ENCODE measurements around the gene METTL16. TPM values are rescaled to one million over a fixed set of nuclear protein-coding genes. Genes with fewer than 3 reads are reported as not detected.
"Not testable (repeated sequence)": the region's sequence is repeated elsewhere in the genome, so short reads cannot be mapped to it uniquely, and the experiment has no call there.

The METTL16 gene
- total RNA-seq, 4 donors from 2014 or later: 30.4 to 48.9 (median 44.7) TPM

DNA sequence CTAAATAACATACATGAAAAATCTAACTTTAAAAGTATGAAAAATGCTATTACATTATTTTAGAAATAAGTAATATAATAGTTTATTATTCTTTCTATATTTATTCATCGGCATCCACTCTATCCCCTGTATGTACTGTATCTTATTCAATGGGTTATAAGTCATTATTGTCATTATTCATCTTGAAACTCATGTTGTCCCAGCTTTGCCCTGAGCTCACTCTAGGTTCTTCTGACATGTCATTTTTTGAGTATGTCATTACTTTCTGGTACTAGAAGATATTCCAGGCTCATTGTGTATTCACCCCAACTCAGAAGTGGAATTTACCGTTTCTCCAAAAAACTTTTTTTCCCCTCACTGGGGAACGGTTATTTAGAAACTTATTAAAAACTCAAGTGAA is 57.8 kb downstream of the METTL16 start:
- H3K27me3 ChIP-seq: no peaks in the 10 kb centered on the region
- H3K4me1 ChIP-seq: no peaks in the 10 kb centered on the region
- no peak overlapping the region for H3K27ac ChIP-seq
- TF ChIP-seq POLR2A (IDR thresholded peaks at IDR 0.05): no peak
- TF ChIP-seq, protein P1, sequence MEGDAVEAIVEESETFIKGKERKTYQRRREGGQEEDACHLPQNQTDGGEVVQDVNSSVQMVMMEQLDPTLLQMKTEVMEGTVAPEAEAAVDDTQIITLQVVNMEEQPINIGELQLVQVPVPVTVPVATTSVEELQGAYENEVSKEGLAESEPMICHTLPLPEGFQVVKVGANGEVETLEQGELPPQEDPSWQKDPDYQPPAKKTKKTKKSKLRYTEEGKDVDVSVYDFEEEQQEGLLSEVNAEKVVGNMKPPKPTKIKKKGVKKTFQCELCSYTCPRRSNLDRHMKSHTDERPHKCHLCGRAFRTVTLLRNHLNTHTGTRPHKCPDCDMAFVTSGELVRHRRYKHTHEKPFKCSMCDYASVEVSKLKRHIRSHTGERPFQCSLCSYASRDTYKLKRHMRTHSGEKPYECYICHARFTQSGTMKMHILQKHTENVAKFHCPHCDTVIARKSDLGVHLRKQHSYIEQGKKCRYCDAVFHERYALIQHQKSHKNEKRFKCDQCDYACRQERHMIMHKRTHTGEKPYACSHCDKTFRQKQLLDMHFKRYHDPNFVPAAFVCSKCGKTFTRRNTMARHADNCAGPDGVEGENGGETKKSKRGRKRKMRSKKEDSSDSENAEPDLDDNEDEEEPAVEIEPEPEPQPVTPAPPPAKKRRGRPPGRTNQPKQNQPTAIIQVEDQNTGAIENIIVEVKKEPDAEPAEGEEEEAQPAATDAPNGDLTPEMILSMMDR (IDR thresholded peaks at IDR 0.05): no peak
- 88 to 95% methylated on average over 3 of the region's 3 CpGs for WGBS, 2 donors
- intact Hi-C loops (cut with DNase I): no loop called here
- no peak overlapping the region for H3K4me3 ChIP-seq (replicated peaks in 1 of 3)
- no peaks in the 10 kb centered on the region for H3K9me3 ChIP-seq
- no peak for DNase-seq
- H3K36me3 ChIP-seq: no peaks in the 10 kb centered on the region

DNA sequence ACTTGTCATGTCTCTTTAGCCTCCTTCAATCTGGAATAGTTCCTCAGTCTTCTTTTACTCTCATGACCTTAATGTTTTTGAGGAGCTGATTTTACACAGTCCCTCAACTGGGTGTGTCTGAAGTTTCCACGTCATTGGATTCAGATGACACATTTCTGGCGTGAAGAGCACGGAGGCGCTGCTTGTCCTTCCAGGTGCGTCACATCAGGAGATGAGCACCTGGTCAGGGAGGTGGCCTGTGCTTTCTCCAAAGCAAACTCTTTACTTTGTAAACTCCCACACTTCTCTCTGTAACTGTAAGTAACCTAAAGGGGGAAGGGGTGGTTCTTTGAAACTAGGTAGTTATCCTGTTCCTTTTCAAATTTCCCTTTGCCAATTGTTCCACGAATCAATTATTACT is 58.4 kb downstream of the METTL16 start:
- Histone ChIP-seq H3K36me3 (no peaks in the 10 kb centered on the region), H3K27ac (no peak overlapping the region), H3K4me3 (replicated peaks in 1 of 3) (no peak overlapping the region), H3K27me3 (no peaks in the 10 kb centered on the region), H3K4me1 (no peaks in the 10 kb centered on the region), H3K9me3 (no peaks in the 10 kb centered on the region)
- intact Hi-C loops (cut with DNase I): no loop called here
- TF ChIP-seq, protein P1 (IDR thresholded peaks at IDR 0.05): no peak
- TF ChIP-seq POLR2A (IDR thresholded peaks at IDR 0.05): no peak
- DNase-seq: no peak
- 82 to 90% methylated on average over 6 of the region's 6 CpGs for WGBS, 2 donors

DNA sequence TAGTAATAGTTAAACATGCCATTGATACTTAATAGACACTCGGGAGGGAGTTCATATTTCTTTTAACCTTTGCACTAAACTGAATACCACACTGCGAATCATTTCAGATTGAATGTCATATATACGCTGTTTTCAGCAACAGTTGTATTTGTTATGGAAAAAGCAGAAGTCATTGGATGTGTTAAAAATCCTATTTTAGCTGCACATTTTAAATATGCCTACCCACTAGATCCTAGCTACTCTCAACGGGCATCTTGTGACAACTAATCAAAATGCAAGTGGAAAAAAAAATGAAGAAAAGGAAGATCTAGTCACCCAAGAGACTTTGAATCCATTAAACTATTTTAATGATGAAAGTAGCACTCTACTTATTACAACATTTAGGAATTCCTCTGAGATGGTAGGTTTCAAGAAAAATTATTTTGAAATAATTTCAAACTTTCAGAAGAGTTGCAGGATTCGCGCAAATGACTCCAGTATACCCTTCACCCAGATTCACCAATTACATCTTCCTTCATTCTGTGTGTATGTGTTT is 59.4 kb downstream of the METTL16 start:
- no peak overlapping the region for H3K27ac ChIP-seq
- no peaks in the 10 kb centered on the region for H3K27me3 ChIP-seq
- TF ChIP-seq POLR2A (IDR thresholded peaks at IDR 0.05): no peak
- TF ChIP-seq, protein P1 (IDR thresholded peaks at IDR 0.05): no peak
- no peaks in the 10 kb centered on the region for H3K4me1 ChIP-seq
- 85 to 86% methylated on average over 6 of the region's 6 CpGs for WGBS, 2 donors
- H3K36me3 ChIP-seq: no peaks in the 10 kb centered on the region
- intact Hi-C loops (cut with DNase I): no loop called here
- H3K4me3 ChIP-seq (replicated peaks in 1 of 3): no peak overlapping the region
- no peak for DNase-seq
- H3K9me3 ChIP-seq: no peaks in the 10 kb centered on the region

DNA sequence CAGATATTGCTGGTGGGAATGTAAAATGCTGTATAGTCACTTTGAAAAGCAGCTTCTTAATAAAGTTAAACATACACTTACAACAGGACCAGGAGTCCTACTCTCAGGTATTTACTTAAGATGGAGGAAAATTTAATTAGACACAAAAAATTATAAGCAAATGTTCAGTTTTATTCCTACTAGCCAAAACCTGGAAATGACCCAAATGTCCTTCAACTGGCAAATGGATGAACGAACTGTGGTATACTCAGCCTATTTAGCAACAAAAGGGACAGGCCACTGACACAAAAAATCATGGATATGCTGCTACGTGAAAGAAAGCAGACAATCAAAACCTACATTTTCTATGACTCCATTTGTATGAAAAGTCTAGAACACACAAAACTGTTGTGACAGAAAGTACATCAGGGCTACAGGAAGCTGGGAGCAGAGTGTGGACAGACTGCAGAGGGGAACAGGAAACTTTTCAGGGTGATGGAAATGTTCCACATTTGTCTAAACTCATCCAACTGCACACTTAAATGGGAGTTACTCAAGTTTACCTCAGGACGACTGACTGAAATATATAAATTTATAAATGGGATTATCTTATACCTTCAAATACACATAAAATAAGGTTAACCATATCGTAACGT is 61.6 kb downstream of the METTL16 start:
- H3K27me3 ChIP-seq: no peaks in the 10 kb centered on the region
- intact Hi-C loops (cut with DNase I): no loop called here
- WGBS, 2 donors: 66 to 68% methylated on average over 5 of the region's 5 CpGs
- no peak overlapping the region for H3K4me3 ChIP-seq (replicated peaks in 1 of 3)
- no peak for DNase-seq
- H3K36me3 ChIP-seq: no peaks in the 10 kb centered on the region
- H3K27ac ChIP-seq: no peak overlapping the region
- no peak for TF ChIP-seq POLR2A (IDR thresholded peaks at IDR 0.05)
- H3K9me3 ChIP-seq: no peaks in the 10 kb centered on the region
- H3K4me1 ChIP-seq: no peaks in the 10 kb centered on the region

DNA sequence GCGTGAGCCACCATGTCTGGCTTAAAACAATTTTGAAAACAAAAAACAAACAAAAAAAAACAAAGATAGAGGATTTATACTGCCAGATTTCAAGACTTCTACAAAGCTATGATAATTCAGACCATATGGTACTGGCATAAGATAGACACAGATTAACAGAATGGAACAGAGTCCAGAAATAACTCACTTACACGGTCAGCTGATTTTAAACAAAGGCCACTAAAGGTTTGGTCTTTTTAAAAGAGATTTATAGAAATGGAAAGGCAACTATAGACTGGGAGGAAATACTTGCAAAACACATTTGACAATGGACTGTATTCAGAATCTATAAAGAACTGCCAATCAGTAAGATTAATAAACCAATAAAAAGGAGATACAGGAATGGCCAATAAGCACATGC is 62.2 kb downstream of the METTL16 start:
- intact Hi-C loops (cut with DNase I): no loop called here
- no peaks in the 10 kb centered on the region for H3K36me3 ChIP-seq
- no peak overlapping the region for H3K4me3 ChIP-seq (replicated peaks in 1 of 3)
- no peaks in the 10 kb centered on the region for H3K27me3 ChIP-seq
- TF ChIP-seq, protein P1 (IDR thresholded peaks at IDR 0.05): no peak
- TF ChIP-seq POLR2A (IDR thresholded peaks at IDR 0.05): no peak
- H3K9me3 ChIP-seq: no peaks in the 10 kb centered on the region
- H3K27ac ChIP-seq: no peak overlapping the region
- WGBS, 2 donors: 78 to 88% methylated on average over 2 of the region's 2 CpGs
- DNase-seq: no peak
- H3K4me1 ChIP-seq: no peaks in the 10 kb centered on the region

DNA sequence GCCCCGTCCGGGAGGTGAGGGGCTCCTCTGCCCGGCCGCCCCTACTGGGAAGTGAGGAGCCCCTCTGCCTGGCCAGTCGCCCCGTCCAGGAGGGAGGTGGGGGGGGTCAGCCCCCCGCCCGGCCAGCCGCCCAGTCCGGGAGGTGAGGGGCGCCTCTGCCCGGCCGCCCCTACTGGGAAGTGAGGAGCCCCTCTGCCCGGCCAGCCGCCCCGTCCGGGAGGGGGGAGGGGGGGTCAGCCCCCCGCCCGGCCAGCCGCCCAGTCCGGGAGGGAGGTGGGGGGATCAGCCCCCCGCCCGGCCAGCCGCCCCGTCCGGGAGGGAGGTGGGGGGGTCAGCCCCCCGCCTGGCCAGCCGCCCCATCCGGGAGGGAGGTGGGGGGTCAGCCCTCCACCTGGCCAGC is 64.2 kb downstream of the METTL16 start:
- H3K4me1 ChIP-seq; H3K27ac ChIP-seq; H3K4me3 ChIP-seq (replicated peaks in 1 of 3); DNase-seq; H3K36me3 ChIP-seq; H3K27me3 ChIP-seq; intact Hi-C loops (cut with DNase I); H3K9me3 ChIP-seq: not testable (repeated sequence)
- WGBS, 2 donors: no CpG with 5 or more reads among the region's 29 CpGs

All from thyroid gland (tissue), 4 donors.